ENCODE results near the gene PKDCC. TPM values are rescaled to one million over a fixed set of nuclear protein-coding genes. Genes with fewer than 3 reads are reported as not detected.

PKDCC gene, protein sequence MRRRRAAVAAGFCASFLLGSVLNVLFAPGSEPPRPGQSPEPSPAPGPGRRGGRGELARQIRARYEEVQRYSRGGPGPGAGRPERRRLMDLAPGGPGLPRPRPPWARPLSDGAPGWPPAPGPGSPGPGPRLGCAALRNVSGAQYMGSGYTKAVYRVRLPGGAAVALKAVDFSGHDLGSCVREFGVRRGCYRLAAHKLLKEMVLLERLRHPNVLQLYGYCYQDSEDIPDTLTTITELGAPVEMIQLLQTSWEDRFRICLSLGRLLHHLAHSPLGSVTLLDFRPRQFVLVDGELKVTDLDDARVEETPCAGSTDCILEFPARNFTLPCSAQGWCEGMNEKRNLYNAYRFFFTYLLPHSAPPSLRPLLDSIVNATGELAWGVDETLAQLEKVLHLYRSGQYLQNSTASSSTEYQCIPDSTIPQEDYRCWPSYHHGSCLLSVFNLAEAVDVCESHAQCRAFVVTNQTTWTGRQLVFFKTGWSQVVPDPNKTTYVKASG
- 10 to 100 TPM; 11.1 to 61.4 TPM for total RNA-seq

DNA sequence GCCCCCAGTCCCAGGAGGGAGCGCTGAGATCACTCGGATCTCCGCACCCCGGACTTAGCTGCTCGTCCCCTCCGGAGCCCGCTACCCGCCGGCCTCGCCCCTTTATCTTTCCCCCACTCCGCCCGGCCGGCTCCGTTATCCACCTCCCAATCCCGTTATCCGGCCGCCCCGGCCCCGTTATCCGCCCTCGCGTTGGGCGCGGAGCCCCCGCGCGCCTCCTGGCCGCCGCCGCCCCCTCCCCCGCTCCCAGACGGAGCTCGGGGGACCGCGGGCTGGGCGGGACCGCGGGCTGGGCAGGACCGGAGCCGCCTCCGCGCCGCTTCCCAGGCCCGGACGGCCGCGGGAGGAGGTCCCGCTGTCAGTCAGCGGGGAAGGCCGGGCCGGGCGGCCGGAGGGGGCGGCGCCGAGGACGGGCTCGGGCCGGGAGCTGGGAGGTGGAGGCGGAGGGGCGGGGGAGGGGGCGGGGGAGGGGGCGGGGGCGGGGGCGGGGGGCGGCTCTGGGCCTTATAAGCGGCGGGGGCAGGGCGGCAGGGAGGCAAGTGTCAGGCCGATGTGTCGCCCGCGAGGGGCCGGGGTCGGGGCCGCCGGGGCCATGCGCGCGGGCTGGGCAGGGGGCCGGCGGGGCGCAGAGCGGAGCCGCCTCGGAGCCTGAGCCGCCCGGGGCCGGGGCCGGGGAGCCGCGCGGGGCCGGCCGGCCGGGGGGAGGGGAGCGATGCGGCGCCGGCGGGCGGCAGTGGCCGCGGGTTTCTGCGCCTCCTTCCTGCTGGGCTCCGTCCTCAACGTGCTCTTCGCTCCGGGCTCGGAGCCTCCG, at the start of gene PKDCC:
Gene PKDCC, plus strand, starts transcription at position 534 of the 811 bp plus-strand sequence. Its CDS starts 179 bp downstream, at position 713.
- Histone ChIP-seq H3K4me3 (peak within 1 kb of the TSS; percentile 51 to 53), H3K27me3 (replicated peaks; ENCODE audit: insufficient read depth) (no peaks in the 10 kb centered on the region), H3K36me3 (no peaks in the 10 kb centered on the region), H3K4me1 (replicated peaks) (no peaks in the 10 kb centered on the region), H3K27ac (peak within 1 kb of the TSS; percentile 64 to 73), H3K9me3 (no peaks in the 10 kb centered on the region)
- under 1% methylated on average over 60 of the region's 111 CpGs for WGBS
- TF ChIP-seq POLR2AphosphoS5 (IDR thresholded peaks at IDR 0.05) (no peak), POLR2A (IDR thresholded peaks at IDR 0.05) (no peak)
- TF ChIP-seq, protein P1, sequence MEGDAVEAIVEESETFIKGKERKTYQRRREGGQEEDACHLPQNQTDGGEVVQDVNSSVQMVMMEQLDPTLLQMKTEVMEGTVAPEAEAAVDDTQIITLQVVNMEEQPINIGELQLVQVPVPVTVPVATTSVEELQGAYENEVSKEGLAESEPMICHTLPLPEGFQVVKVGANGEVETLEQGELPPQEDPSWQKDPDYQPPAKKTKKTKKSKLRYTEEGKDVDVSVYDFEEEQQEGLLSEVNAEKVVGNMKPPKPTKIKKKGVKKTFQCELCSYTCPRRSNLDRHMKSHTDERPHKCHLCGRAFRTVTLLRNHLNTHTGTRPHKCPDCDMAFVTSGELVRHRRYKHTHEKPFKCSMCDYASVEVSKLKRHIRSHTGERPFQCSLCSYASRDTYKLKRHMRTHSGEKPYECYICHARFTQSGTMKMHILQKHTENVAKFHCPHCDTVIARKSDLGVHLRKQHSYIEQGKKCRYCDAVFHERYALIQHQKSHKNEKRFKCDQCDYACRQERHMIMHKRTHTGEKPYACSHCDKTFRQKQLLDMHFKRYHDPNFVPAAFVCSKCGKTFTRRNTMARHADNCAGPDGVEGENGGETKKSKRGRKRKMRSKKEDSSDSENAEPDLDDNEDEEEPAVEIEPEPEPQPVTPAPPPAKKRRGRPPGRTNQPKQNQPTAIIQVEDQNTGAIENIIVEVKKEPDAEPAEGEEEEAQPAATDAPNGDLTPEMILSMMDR (IDR thresholded peaks at IDR 0.05), result no peak
- intact Hi-C loops (cut with DNase I), result loop anchor here (5.0 to 10.0 kb wide), 3 partner anchors 40 to 113 kb away; no protein-coding TSS in a partner anchor
- DNase-seq (ENCODE audit: low spot score), result peak; percentile 56

DNA sequence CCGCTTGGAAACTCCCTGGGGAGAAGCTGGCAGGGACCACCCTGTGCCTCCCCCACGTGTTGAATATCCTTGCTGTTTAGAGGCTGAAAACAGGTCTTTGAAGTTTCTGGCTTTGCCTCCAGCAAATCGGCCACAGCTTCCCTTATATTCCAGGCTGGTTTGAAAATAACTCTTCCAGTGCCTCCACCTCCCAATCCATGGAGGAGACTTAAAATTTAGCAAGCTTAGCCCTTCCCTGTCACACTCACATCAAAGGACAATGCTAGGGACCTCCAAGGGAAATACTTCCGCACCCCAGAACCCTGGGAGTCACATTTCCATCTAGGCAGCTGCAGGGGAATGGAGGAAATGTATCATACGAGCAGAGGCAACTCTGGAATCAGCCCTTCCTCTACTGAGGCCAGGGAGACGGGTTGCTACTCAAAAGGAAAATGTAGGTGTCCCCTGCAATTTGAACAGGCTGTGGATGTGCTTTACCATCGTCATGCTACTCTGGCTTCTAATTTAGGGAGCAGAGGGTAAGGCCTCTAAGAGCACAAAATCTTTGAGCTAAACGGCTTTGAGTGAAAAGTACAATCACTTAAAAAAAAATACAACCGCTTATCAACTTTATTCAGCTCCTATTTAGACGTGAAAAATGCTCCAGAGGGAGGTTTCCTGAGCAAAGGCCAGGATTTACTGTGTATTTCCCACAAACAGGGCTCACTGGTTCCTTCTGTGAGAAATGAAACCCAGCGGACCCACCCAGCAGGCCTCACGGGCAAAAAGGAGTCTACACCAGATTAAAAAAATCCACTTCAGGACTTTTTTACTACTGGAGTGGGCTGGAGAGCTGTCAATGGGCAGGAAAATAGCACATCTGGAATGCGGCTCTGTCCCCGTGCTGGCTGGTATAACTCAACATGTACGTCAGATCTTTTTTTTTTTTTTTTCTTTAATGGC, 49.4 kb upstream of the PKDCC start:
- Histone ChIP-seq H3K9me3 (no peaks in the 10 kb centered on the region), H3K4me1 (replicated peaks) (no peaks in the 10 kb centered on the region), H3K27me3 (replicated peaks; ENCODE audit: insufficient read depth) (no peaks in the 10 kb centered on the region), H3K36me3 (no peaks in the 10 kb centered on the region), H3K27ac (no peak overlapping the region), H3K4me3 (no peak overlapping the region)
- intact Hi-C loops (cut with DNase I), result no loop called here
- no peak for DNase-seq (ENCODE audit: low spot score)
- 60% methylated on average over 15 of the region's 15 CpGs for WGBS
- TF ChIP-seq POLR2A (IDR thresholded peaks at IDR 0.05) (no peak), POLR2AphosphoS5 (IDR thresholded peaks at IDR 0.05) (no peak)
- TF ChIP-seq, protein P1 (IDR thresholded peaks at IDR 0.05), result no peak

DNA sequence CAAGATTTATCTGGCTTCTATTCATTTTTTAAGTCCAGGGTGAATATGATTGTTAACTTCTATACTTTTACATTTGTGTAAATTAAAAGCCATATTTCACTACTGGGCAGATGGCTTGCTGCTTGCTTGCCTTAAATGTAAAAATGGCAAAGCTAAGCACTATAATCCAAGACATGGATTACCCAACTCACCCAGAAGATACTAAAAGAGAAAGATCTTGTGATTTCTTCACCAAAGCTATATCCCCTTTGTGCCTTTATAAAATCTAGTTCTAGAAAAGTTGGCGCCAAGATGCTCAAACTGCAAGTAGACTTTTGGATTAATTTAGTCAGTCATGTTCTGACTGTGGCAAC, 48.7 kb upstream of the PKDCC start:
- no peak overlapping the region for H3K27ac ChIP-seq
- DNase-seq (ENCODE audit: low spot score), result no peak
- H3K36me3 ChIP-seq, result no peaks in the 10 kb centered on the region
- TF ChIP-seq POLR2AphosphoS5 (IDR thresholded peaks at IDR 0.05), result no peak
- no peak for TF ChIP-seq POLR2A (IDR thresholded peaks at IDR 0.05)
- TF ChIP-seq, protein P1 (IDR thresholded peaks at IDR 0.05), result no peak
- WGBS, result 74% methylated on average over 1 of the region's 1 CpG
- H3K27me3 ChIP-seq (replicated peaks; ENCODE audit: insufficient read depth), result no peaks in the 10 kb centered on the region
- H3K9me3 ChIP-seq, result no peaks in the 10 kb centered on the region
- intact Hi-C loops (cut with DNase I), result no loop called here
- no peaks in the 10 kb centered on the region for H3K4me1 ChIP-seq (replicated peaks)
- H3K4me3 ChIP-seq, result no peak overlapping the region

DNA sequence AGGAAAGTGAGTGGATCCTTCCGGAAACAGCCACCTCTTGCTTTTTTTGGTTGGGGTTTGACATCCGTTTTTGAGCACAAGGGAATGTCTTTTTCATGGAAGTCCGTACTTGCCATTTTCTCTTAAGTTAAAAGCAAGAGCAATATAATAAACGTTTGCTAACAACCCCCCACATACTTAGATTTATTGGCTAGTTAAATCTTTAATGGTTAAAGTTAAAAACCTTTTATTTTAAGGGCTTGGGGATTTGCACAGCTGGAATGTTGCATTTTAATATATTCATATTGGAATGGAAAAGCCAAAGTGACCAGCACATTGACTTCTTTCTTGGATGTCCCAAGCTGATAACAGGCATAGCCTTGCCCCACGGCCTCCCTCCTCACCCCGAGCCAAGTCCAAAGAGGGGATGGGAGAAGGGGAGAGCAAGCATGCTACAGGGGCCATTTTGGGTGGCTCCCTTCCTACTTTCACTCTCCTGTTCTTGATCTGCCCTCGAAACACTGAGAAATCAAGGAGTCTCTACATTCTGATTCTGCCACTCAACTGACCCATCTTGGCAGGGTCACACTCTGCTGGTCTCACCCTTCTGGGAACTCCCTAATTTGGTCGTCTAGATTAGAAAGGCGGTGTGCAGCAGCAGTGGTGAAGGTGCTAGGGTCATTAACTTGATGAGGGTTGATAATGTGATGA, 48.1 kb upstream of the PKDCC start:
- Histone ChIP-seq H3K36me3 (no peaks in the 10 kb centered on the region), H3K4me3 (no peak overlapping the region), H3K27me3 (replicated peaks; ENCODE audit: insufficient read depth) (no peaks in the 10 kb centered on the region), H3K27ac (no peak overlapping the region), H3K9me3 (no peaks in the 10 kb centered on the region), H3K4me1 (replicated peaks) (no peaks in the 10 kb centered on the region)
- no peak for TF ChIP-seq POLR2A (IDR thresholded peaks at IDR 0.05)
- TF ChIP-seq POLR2AphosphoS5 (IDR thresholded peaks at IDR 0.05), result no peak
- intact Hi-C loops (cut with DNase I), result no loop called here
- WGBS, result 47% methylated on average over 9 of the region's 9 CpGs
- DNase-seq (ENCODE audit: low spot score), result no peak
